PFSK-1 (cell line): ENCODE data around the gene KCNN2.

Experiments
- POLR2AphosphoS5 ChIP-seq: IDR thresholded peaks from 2 replicates; pipeline ENCODE4 v1.6.1; 2012; ENCODE audit warnings: low read depth, mild to moderate bottlenecking, control low read depth, low read length, moderate library complexity
- TAF1 ChIP-seq: IDR thresholded peaks from 2 replicates; pipeline ENCODE4 v1.6.1; 2012; ENCODE audit warnings: low read length, control low read depth, borderline replicate concordance; ENCODE audit not compliant: insufficient read depth
- TF ChIP-seq, protein P1 (sequence below), 2 experiments: IDR thresholded peaks; 2 replicates each; pipeline versions ENCODE4 v1.6.1 to v1.8.0; 2011 to 2012; ENCODE audit warnings: low read depth in 2 of 2, low read length in 2 of 2, control low read depth in 1 of 2, inconsistent platforms in 1 of 2, mild to moderate bottlenecking in 1 of 2, moderate library complexity in 1 of 2; ENCODE audit not compliant: insufficient read depth in 1 of 2

DNA sequence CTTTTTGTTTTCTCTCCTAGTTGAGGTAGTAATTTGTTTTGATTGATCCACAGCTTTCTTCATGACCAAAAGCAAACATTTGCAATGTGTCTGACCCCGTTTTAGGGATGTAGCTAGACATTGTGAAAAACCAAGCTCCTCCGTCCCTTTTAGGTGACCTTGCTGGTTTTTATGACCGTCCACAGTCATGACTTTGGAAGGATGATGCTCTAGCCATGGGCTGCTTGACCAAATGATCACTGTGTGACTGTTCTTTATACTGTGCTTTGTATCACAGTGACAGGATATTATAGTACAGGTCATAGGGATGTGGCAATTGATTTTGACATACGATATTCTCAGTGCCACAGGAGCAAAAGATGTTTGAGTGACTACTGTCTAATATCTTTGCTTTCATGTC, 54.4 kb downstream of the KCNN2 start:
- TF ChIP-seq POLR2AphosphoS5 (no peak), TAF1 (no peak)
- TF ChIP-seq, protein P1, sequence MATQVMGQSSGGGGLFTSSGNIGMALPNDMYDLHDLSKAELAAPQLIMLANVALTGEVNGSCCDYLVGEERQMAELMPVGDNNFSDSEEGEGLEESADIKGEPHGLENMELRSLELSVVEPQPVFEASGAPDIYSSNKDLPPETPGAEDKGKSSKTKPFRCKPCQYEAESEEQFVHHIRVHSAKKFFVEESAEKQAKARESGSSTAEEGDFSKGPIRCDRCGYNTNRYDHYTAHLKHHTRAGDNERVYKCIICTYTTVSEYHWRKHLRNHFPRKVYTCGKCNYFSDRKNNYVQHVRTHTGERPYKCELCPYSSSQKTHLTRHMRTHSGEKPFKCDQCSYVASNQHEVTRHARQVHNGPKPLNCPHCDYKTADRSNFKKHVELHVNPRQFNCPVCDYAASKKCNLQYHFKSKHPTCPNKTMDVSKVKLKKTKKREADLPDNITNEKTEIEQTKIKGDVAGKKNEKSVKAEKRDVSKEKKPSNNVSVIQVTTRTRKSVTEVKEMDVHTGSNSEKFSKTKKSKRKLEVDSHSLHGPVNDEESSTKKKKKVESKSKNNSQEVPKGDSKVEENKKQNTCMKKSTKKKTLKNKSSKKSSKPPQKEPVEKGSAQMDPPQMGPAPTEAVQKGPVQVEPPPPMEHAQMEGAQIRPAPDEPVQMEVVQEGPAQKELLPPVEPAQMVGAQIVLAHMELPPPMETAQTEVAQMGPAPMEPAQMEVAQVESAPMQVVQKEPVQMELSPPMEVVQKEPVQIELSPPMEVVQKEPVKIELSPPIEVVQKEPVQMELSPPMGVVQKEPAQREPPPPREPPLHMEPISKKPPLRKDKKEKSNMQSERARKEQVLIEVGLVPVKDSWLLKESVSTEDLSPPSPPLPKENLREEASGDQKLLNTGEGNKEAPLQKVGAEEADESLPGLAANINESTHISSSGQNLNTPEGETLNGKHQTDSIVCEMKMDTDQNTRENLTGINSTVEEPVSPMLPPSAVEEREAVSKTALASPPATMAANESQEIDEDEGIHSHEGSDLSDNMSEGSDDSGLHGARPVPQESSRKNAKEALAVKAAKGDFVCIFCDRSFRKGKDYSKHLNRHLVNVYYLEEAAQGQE (IDR thresholded peaks at IDR 0.05; ENCODE audit: insufficient read depth in 1 of 2, low read depth in 2 of 2, low read length in 2 of 2): no peak
